HG03469 (cell line): ENCODE results near the gene ADK.
A peak's percentile ranks its signal among the peaks of the same experiment; 100 is the strongest.

Source experiments
- ATAC-seq: cut with Tn5 transposase; IDR thresholded peaks from one replicate; pipeline ENCODE4 v1.9.1; 2021; ENCODE audit warnings: mild to moderate bottlenecking, moderate library complexity, moderate number of reproducible peaks; ENCODE audit not compliant: unreplicated experiment

ADK gene

GRCh38 chr10:74642901-74643595 lies 492.0 kb downstream of the ADK start:
- ATAC-seq: no peak

- ATAC-seq: no peak
Measured at GRCh38 chr10:74643596-74643975, 492.6 kb downstream of the ADK start.

- no peak for ATAC-seq
Measured at GRCh38 chr10:74644738-74645137, 493.7 kb downstream of the ADK start.

GRCh38 chr10:74645692-74646091 lies 494.7 kb downstream of the ADK start:
- ATAC-seq: no peak

GRCh38 chr10:74650613-74651012 lies 499.6 kb downstream of the ADK start:
- no peak for ATAC-seq

GRCh38 chr10:74651565-74651964 lies 500.5 kb downstream of the ADK start:
- no peak for ATAC-seq

GRCh38 chr10:74652664-74653063 lies 501.6 kb downstream of the ADK start:
- ATAC-seq: no peak

- ATAC-seq: no peak
Measured at GRCh38 chr10:74658511-74658910, 507.5 kb downstream of the ADK start.

- no peak for ATAC-seq
Measured at GRCh38 chr10:74662635-74663034, 511.6 kb downstream of the ADK start.

GRCh38 chr10:74669210-74669609 lies 518.2 kb downstream of the ADK start:
- ATAC-seq: no peak

GRCh38 chr10:74671716-74672115 lies 520.7 kb downstream of the ADK start:
- ATAC-seq: no peak

- no peak for ATAC-seq
Measured at GRCh38 chr10:74672430-74673165, 521.6 kb downstream of the ADK start.

- no peak for ATAC-seq
Measured at GRCh38 chr10:74674927-74675326, 523.9 kb downstream of the ADK start.

- ATAC-seq: no peak
Measured at GRCh38 chr10:74675484-74675883, 524.5 kb downstream of the ADK start.

- peak; percentile 85 for ATAC-seq
Measured at GRCh38 chr10:74677951-74678350, 526.9 kb downstream of the ADK start.

- ATAC-seq: no peak
Measured at GRCh38 chr10:74681917-74682627, 531.1 kb downstream of the ADK start.

- no peak for ATAC-seq
Measured at GRCh38 chr10:74683067-74683466, 532.0 kb downstream of the ADK start.

- ATAC-seq: no peak
Measured at GRCh38 chr10:74683621-74684364, 532.8 kb downstream of the ADK start.

GRCh38 chr10:74684462-74684861 lies 533.4 kb downstream of the ADK start:
- no peak for ATAC-seq

GRCh38 chr10:74685564-74685963 lies 534.5 kb downstream of the ADK start:
- ATAC-seq: no peak

GRCh38 chr10:74690393-74690792 lies 539.4 kb downstream of the ADK start:
- ATAC-seq: no peak
